GM19240 (cell line): ENCODE data around the gene EID3.

Source experiments
- DNase-seq: peaks from one replicate; pipeline ENCODE4 v3.0.0; 2011; ENCODE audit warnings: low spot score; ENCODE audit not compliant: insufficient read length

EID3 gene

DNA sequence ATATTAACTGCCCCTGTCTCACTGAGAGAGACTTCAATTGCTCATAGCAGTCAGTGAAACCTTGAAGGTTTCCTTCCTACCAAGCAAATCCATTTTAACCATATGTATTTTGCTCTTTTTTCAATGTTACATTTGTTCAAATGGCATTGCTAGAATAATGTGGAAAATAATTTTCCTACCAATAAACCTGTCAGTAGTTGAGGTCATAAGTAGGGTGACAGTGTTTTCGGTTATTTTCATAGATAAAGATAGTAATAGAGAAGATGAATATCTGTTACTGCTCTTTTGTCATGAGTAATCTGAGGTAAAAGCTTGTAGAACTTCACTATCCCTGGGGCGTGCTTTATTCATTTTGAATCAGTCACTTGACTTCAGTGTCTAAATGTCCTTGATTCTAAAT is 32.6 kb downstream of the EID3 start:
- DNase-seq, result no peak

DNA sequence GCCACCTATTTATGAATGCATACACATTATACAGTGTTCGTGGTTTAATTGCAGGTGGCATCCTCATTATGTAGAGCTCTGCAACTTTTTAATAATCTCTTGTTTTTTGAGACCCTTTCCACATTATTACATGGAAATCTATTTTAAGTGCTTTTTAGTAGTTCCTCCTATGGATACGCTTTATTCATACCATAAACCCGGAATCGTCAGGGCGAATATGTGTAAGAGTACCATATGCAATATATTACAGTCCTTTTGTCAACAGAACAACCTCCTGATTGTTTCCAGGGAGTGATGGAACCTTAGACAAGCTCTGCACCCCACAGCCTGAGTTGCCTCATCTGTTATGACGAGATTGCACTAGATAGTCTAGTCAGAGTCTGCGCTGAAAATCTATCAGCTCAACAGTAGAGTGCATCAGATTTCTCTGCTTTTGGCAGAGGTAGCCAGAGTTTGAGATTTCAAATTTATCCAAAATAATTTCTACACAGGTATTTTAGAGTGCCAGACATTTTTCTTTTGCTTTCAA is 33.6 kb downstream of the EID3 start:
- no peak for DNase-seq

DNA sequence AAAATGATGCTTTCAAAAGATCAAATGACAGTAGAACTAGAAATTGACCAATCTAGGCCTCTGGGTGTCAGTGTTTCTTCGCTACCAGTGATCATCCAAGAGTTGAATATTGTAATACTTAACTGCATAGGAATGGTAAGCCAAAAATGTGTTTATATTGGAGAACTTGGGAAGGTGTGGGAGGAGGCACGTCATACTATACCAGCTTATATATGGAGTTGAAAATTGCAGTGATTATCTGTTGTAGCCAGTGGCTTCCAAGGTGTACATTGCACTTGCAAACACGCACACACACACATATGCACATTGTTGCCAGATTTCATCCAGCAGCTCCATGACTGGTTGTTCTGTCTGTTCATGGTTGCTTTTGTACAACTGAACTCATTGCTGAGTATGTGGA is 36.1 kb downstream of the EID3 start:
- DNase-seq, result no peak

DNA sequence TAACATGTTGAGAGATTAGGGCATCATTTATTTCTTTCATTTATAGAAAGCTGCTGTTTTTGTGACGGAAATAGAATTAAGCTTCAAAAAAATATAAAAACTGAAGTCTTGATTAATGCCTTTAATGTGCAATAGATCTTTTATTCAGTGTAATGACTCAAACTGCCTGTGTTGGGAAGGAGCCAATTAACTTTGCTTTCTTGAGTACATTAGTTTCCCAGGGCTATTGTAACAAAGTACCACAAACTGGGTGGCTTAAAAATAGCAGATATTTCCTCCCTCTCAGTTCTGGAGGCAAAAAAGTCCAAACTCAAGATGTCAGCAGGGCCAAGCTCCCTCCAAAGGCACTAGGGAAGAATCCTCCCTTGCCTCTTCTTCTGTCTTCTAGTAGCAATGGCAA is 36.6 kb downstream of the EID3 start:
- no peak for DNase-seq

DNA sequence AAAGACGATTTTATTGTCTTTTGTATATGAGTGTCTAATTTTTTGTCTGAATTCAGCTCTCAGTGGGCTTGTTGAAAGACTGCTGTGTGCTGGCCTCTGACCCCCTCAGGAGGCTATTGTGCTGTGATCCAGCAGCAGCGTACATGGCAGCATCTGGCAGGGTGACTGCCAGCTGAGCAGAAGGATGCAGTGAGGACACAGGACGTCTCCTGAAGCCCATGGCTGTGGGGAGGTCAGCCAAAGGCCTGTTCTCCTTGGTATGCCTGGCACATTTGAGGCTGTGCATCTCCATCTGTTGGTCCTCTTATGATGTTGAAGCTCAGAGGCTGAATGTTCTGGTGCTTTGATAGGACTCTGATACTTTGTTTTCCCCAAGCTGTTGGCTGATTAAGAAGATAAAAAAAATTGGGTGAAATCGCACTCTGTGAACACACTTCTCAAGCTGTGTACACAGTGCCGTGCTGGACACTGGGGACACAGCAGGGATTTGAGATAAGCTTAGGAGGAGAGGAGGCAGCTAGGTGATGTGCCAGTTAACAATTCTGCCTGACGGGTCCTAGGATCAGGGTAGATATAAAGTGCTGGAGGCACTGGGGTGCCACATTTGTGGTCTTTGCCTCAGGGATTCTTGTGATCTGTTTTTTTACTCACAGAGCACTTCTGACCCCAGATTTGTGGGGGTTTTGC is 37.5 kb downstream of the EID3 start:
- no peak for DNase-seq

DNA sequence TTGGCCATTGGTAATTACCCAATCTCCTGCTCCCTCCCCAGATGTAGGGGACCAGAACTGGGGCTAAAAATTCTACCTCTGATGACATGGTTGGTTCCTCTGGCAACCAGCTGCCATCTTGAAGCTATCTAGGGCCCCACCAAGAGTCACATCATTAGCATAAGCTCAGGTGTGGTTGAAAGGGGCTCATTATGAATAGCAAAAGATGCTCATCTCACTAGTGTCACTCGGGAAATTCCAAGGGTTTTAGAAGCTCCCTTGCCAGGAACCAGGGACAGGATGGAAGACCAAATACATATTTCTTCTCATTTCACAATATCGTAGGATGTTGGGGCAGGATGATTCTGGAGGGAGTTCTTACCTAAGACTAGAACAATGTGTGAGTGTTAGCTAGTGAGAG is 38.6 kb downstream of the EID3 start:
- no peak for DNase-seq

DNA sequence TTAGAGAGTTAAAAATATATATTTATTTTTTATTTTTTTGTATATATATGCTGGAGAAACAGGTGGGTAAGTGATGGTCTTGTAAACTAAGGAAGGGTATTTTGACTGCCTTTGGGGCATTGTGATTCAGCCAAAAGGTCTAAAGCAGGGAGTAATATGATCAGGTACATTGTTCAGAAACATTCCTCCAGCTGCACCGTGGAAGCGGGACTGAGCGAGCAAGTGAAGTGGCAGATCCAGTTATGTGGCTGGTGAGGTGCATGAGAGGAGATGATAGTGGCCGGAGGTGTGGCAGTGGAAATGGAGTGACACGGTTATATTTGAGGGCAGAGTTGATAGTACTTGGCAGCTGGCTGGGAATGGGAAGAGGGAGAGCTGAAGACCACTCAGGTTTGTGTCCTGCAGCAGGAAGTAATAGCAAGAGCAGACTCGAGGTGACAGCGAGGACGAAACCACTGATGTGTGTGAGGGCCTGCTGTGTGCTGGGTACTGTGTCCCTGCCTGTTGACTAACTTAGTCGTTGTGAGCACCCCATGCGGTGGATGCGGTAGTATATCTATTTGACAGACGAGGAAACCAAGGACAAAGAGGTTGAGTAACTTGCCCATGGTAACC is 39.2 kb downstream of the EID3 start:
- no peak for DNase-seq

DNA sequence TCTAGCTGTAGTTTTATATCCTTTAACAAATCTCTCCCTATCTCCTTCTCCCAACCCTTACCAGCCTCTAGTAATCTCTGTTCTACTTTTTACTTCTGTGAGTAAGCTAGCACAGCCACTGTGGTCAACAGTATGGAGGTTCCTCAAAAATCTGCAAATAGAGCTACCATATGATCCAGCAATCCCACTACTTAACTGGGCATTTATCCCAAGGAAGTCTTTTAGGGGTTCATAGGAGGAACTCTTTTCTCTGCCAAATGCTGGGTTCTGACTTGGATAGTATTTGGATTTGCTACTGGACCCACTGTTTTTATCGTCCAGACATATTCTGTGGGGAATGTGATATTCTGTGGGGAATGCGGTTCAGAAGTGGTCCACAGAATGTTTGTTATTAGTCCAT is 41.1 kb downstream of the EID3 start:
- no peak for DNase-seq

DNA sequence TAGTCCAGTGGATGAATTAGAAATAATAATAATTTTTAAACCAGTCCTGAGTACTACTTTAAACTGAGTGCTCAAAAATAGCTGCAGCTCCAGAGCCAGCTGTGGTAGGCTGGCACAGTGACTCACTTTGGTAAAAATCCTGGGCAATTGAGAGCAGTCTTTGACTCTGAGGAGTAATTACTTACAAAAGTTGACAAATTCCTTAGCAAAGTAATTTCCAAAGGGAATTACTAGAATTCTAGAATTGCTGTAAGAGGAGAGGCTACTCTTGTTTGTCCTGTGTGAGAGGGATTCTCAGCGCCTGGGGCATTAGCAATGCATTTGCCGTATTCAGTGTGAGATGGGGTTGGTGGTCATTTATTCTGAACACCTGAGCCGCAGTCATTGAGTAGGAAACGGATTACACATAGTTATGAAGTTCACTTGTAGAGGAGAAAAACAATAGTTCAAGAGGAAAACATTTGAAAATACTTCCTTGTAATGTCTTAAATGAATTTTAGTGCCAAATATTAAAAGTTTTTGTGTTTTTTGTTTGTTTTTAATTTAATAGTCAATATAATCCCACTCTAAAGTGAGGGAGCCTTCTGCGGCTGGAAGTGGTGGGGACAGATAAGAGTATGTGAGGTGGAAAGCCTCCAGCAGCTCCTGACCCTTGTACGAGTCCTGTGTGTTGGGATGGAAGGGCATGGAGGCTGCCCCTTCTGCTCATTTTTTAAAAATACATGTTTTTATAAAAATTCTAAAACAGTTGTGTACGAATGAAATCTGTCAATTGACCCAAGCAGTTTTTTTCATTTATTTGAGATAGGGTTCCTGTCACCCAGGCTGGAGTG is 41.9 kb downstream of the EID3 start:
- no peak for DNase-seq

DNA sequence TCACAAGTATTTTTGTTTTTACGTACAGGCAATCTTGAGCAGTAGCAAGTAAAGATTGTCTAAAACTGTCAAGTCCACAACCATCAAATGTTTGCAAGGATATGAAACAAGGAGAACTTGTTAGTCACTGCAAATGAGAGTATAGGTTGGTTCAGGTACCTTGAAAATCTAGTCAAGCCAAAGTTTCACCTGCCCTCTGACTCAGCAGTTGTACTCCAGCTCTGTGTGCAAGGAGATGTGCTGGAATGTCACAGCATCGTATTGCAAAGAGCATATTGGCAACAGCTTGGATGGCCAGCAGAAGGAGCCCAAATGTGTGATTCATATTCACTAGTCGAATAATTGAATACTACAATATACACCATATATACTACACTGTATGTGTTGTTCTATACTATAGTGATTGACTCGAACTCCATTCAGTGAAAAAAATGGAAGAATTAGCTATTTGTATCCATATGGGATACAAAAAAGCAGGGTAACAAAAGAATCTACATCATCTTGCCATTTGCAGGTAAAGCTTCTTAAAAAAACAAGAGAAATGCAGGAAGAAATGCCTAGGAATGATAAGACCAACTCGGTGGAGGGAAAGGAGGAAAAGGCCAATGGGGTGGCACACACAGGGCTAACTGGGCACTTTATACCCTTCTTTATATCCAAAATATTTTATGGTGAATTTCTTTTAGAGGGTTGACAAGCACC is 44.0 kb downstream of the EID3 start:
- DNase-seq, result no peak

DNA sequence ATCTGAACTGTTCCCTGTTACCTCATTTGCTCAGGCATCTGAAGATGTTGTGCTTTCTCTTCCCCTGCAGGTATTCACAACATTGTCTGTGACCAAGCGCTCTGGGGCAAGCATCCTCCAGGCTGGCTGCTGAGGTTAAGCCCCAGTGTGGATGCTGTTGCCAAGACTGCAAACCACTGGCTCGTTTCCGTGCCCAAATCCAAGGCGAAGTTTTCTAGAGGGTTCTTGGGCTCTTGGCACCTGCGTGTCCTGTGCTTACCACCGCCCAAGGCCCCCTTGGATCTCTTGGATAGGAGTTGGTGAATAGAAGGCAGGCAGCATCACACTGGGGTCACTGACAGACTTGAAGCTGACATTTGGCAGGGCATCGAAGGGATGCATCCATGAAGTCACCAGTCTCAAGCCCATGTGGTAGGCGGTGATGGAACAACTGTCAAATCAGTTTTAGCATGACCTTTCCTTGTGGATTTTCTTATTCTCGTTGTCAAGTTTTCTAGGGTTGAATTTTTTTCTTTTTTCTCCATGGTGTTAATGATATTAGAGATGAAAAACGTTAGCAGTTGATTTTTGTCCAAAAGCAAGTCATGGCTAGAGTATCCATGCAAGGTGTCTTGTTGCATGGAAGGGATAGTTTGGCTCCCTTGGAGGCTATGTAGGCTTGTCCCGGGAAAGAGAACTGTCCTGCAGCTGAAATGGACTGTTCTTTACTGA is 44.9 kb downstream of the EID3 start:
- DNase-seq, result no peak

DNA sequence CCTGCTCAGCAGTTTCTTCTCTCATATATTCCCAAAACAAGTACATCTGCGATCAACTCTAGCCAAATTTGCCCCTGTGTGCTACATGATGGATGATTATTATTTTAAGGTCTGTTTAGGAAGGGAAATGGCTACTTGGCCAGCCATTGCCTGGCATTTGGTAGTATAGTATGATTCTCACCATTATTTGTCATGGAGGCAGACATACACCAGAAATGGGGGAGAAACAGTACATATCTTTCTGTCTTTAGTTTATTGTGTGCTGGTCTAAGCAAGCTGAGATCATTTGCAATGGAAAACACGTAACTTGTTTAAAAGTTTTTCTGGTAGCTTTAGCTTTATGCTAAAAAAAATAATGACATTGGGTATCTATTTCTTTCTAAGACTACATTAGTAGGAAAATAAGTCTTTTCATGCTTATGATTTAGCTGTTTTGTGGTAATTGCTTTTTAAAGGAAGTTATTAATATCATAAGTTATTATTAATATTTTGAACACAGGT is 45.5 kb downstream of the EID3 start:
- no peak for DNase-seq

DNA sequence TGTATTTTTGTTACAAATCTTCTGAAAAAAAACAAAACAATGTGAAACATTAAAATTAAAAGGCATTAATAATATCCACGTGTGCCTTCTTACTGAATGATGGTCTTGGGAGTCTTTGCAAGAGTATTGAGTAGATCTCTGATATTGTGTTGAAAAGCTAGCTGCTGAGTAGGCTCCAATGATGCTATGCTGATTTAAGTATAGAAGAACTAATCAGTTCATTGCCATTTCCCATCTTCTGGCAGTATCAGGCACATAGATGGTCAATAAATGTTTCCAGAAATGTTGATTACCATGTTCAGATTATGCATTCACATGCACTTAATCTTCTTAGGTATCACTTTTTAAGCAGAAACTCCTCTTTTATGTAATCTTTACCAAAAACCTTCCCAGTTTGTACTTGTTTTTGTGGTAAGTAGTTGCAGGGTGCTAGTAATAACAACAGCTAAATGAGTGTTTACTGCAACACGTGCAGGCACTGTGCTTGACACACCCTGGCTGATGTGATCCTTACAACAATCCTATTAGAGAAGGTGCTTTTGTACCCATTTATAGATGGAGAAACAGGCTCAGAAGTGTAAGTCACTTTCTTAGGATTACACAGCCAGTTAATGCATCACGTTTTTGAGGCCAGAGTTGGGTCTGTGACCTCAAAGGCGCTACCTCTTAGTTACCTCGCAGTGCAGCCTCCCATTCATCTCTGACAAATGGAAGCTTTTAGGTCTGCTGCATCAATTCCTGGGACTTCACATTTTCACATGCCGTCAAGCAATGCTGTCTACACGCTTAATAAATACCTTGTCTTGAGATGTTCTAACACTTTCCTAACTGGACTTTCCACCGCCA is 46.9 kb downstream of the EID3 start:
- no peak for DNase-seq

DNA sequence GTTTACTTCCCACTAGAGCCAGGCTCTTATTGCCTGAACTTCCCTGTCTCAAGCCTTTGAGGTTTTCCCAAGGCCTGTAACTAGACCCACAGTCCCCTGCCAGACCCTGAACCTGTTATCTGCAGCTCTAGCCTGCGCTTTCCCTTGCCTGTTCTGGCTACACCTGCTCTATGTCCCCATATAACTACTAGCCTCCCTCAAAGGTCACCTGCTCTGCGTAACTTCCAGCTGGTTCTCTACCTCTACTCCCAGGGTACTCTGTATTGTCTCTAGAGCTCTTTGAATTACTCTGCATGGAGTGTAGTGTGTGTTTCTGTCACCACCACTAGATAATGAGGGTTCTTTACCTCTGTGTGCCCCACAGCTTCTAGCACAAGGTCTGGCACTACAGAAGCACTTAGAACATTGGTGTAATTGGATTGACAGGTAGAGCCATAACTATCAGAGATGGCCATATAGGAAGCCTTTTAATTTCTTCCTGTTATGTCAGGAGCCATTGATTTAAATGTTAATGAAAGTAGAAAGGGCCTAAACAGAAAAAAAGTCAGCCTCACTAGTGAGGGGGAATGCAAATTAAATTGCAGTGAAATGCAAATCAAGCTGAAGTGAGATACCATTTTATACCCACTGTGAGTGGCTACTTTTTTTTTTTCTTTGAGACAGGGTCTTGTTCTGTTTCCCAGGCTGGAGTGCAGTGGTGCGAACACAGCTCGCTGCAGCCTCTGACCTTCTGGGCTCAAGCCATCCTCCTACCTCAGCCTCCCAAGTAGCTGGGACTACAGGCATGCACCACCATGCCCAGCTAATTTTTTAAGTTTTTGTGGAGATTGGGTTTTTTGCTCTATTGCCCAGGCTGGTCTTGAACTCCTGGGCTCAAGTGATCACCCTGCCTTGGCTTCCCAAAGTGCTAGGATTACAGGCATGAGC is 47.8 kb downstream of the EID3 start:
- DNase-seq, result no peak

DNA sequence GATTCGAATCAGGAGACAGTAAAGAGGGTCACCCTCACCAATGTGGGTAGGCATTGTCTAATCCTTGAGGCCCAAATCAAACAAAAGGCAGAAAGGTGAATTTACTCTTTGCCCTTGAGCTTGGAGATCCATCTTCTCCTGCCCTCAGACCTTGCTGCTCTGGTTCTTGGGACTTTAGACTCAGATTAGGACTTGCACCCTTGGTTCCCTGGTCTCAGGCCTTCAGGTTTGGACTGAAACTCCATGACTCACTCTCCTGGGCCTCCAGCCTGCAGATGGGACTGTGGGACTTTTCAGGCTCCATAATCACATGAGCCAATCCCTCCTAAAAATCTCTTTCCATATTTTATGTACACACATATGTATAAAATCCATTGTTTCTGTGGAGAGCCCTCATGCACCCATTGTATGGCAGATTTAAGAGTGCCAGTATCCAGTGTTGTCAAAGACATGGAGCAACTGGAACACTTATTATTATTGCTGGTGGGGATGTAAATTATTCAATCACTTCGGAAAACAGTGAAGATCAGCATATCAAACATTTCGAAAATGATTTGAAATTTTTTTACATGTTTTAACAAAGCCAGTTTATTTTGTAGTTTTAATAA is 48.7 kb downstream of the EID3 start:
- DNase-seq, result no peak

DNA sequence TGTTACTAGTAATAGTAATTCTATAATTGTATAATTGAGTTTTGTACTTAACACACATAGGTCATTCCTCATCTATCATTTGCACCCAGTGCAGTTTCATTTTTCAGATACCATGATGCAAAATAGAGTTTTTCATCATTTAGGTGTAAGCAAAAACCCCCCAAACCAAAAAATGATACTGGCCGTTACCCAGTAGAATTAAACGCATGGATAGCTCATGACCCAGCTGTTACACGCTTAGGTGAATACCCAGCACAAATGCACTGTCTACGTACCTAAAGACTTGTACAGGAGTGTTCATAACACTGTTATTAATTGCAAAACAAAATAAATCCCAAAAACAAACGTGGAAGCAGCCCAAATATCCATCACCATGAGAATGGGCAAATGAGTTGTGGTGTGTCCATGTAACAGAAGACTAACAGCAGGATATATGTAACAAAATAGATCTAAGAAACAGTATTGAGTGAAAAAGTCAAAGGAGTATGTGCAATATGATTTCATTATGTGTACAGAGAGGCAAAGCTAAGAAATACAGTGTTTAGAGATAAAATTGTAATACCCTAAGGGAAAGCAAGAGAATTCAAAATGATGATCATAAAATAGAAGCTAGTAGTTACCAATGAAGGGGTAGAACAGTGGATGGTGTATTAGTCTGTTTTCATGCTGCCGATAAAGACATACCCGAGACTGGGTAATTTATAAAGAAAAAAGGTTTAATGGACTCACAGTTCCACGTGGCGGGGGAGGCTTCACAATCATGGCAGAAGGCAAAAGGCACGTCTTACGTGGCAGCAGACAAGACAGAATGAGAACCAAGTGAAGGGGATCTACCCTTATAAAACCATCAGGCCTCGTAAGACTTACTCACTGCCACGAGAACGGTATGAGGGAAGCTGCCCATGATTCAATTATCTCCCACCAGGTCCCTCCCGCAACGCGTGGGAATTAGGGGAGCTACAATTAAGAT is 49.8 kb downstream of the EID3 start:
- DNase-seq, result no peak

DNA sequence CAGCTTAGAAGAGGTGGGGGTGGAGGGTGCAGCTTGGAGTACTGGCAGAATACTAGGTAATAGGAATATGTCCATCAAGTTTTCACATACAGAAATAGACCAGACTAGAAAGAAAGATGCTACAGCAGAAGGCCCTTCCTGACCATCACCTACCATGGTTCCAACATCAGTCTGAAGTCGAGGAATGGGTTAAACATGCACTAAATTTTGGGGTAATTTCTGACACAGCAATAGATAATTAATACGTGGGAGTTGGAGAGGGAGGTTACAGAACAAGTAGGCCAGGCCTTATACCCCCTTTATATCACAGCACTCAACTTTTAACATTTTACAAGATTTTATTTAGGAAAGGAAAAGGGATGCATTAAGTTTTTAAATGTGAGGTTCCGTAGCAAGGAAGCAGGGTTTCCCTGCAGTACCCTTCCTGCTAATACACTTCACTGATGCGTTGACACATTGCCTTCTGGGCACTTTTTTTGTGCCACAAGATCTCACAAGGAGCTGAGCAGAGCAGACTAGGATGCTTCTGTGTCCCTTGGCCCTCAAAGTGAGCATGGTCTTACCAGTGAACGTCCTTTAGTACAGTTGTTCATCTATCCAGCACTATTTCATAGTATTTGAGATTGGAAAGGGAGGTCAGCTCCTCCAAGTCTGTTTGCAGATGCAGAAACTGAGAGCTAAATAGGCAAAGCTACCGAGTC is 50.8 kb downstream of the EID3 start:
- DNase-seq, result no peak
